Fibroblast of skin of right biceps (primary cell): ENCODE results near the gene GTSE1.

Experiments
- DNase-seq: peaks from one replicate; pipeline ENCODE4 v3.0.0-alpha.2; 2013

Gene GTSE1

DNA sequence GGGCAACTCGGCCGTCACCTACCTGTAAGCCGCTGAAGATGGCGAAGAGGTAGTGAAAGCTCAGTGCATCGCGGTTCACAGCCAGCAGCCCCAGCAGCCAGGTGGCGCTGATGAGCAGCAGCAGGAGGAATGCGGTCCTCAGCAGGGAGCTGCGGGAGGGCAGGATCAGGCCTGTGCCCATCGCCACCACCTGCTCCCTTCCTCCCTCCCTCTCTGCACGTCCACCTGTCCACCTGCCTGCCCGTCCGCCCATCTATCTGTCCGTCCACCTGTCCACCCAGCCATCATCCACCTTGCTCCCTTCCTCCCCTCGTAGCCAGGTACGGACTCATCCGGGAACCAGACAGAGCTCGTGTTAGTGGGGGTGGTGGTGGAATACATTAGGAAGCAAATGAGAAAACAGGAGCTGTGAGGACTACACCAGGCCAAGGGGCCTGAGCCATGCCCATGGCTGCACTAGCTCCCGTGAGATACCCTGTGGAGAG is 71.1 kb downstream of the GTSE1 start:
- peak; percentile 22 for DNase-seq

- DNase-seq = no peak
Measured at GRCh38 chr22:46368422-46368821, 71.8 kb downstream of the GTSE1 start.

- DNase-seq = no peak
Measured at GRCh38 chr22:46368871-46369715, 72.4 kb downstream of the GTSE1 start.

DNA sequence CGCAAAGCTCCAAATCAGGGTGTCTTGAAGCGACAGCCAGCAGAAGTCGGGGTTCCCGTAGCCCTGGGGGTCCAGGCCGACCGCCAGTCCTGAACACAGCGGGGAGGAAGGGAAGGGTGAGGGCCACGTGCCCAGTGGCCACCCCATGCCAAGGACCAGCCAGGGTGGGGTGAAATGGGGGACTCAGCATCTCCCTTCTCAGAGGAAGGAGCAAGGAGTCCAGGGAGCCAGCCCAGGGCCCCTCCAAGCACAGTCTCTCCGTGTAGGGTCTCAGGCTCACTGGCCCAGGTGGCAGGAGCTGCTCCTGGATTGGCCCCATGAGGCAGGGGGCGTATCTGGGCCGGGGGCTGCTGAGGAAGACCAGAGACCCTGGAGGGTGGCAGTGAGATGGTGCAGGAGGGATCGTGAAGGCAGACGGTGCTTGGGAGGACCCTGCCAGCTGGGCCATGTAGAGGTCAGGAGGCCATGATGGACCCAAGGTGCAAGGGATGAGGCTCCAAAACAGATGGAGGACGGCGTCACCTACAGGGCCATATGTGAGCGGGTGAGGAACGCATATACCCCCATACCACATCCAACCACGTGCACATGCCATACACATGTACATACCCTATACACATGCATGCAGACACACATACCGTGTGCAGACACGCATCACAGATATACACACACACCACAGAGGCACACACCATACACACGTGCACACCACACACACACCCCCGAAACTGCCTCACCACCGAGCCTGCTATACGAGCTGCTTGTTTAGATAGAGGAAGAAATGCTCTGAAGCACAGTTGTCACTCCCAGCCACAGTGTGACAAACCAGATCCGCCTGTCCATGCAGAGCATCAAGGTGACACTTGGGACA is 73.3 kb downstream of the GTSE1 start:
- no peak for DNase-seq

- DNase-seq = no peak
Measured at GRCh38 chr22:46370584-46371291, 74.1 kb downstream of the GTSE1 start.

- no peak for DNase-seq
Measured at GRCh38 chr22:46371623-46372226, 75.1 kb downstream of the GTSE1 start.

GRCh38 chr22:46372686-46373085 is 76.0 kb downstream of the GTSE1 start:
- DNase-seq = no peak

- DNase-seq = no peak
Measured at GRCh38 chr22:46373159-46373558, 76.5 kb downstream of the GTSE1 start.

- no peak for DNase-seq
Measured at GRCh38 chr22:46373921-46374662, 77.4 kb downstream of the GTSE1 start.

DNA sequence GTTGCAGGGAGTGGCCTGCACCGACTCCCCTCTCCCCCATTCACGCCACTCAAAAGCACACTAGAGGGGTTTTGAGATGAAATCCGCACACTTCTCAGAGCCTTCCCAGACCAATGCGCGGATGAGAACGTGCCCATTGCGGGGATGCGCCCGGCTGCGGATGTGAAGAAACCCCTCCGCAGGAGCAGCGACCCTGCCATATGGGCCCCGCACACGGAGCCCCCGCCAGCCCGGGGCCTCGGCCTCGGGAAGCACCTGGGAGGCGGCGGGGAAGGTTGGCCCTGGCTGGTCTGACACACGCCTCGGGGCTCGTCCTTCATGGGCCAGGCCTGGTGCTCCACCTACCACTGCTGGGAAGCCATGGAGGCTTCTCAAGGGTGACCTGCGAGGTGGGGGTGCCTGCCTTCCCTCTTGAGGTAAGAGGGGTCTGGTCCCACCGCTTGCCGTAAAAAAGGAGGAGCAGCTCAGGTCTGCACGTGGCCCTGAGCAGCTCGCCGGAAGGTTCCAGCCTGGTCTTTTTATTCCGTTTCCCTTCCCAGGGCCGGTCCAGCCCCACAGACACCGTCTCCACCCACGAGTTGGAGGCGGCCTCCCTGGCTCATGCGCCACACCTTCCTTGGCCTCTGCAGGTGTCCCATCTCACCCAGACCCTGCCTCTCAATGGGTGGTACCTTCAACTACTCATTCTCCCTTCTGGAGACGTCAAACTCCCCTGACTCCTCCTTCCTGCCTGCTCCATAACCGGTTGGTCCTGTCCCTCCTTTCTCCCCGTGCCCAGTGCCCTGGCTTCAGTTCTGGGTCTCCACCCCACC is 78.2 kb downstream of the GTSE1 start:
- DNase-seq = no peak

DNA sequence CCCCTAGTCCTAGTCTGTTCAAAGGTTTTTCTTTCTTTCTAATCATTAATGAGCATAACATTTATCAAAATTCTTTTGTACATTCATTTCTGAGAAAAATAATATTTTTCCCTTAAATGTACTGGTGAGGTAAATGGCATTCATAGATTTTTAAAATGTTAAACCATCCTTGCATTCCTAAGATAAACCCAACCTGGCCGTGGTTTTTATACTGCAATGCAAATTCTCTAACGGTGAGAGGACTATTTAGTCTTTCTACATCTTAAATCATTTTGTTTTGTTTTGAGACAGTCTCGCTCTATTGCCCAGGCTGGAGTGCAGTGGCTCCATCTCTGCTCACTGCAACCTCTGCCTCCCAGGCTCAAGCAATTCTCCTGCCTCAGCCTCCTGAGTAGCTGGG is 79.4 kb downstream of the GTSE1 start:
- DNase-seq = no peak

- DNase-seq = no peak
Measured at GRCh38 chr22:46376908-46377524, 80.3 kb downstream of the GTSE1 start.

DNA sequence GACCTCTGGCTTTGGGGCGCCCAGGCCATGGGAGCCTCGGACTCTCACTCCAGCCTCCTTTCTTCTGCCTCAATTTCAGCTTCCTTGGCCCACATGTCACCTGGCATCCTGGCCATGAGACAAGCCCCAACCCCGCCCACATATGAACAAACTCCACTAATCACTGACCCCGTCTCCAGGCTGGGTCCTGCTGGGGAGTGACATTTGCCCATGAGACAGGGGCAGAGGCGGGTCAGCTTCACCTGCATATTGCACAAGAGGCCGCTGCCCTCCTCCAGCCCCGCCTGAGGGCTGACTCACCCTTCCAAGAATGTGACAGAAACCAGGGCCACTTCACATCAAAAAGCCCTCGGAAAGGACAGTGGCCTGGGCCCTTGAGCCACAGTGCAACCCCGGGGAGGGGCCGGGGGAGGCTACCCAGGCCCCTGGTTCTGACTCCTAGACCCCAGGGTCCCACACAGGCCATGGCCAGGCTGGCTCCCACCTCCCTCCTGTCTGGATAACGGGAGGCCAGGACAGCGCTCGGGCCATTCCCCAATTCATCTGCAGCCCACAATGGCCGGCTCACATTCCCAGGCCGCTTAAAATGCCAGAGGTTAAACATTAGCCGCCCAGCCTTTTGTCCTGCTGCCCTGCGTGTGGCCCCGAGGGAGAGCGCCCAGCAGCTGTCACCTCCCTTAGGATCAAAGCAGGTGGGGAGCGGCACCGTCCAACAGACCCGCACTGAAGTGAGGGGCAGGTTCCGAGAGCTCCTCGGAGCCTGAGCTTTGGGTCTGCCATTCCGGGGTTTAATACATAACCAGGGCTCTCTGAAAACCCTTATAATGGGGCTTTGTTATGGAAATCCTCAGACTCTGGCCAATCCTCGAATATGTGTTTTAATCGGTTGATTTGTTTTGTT is 81.1 kb downstream of the GTSE1 start:
- no peak for DNase-seq

- no peak for DNase-seq
Measured at GRCh38 chr22:46378426-46379065, 81.9 kb downstream of the GTSE1 start.

GRCh38 chr22:46379066-46379930 is 82.6 kb downstream of the GTSE1 start:
- no peak for DNase-seq

DNA sequence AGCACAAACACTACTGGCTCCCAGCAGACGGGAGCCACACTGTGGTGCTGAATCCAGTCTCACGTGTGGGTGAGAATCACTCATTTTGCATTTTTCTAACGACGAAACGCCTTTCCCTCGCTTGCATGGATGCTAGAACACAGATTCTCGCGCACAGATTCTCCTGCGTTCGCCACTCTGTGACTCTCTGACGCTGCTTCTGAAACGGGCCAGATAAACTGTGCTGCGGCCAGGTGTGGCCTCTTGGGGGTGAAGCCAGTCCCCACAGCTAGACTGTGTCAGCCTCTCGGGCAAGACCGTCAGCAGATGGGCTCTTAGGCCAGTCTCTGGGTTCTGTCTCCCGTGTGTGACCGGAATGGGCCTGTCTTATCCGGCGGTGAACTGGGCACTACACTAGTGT is 83.4 kb downstream of the GTSE1 start:
- no peak for DNase-seq
